Measurements from ENCODE around the gene UBLCP1. TPM values are rescaled to one million over a fixed set of nuclear protein-coding genes. Genes with fewer than 3 reads are reported as not detected.
"Not testable (repeated sequence)": the region's sequence is repeated elsewhere in the genome, so short reads cannot be mapped to it uniquely, and the experiment has no call there.

Gene UBLCP1
- total RNA-seq, 3 donors from 2014 or later (not counting 1 experiment from before 2014, with no cell fraction given) = 30.0 to 37.9 (median 32.1) TPM

DNA sequence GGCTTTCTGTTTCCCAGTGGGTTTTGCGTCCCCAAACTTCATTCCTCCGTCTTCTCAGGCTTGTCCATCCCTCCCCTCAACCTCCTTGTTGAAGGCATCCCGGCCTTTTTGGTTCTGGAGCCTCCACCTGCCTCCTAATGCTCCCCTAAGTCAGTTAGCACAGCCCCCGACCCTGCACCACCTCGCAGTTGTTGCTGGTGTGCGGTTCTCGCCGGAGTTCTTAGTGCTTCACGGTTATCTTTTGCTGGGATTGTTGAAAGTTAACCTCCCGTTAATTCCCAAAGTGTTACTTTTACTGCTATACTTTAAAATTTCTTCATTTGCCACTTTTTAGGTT is 447 bp downstream of the UBLCP1 start:
- H3K27me3 ChIP-seq (ENCODE audit: control insufficient read depth, insufficient read depth, low read length) = no peaks in the 10 kb centered on the region
- peak overlapping the region; percentile 69 for H3K4me3 ChIP-seq (ENCODE audit: low read length)
- DNase-seq = no peak
- H3K4me1 Mint-ChIP-seq = peaks cover 39 to 50% of the 10 kb centered on the region in 2 donors
- peak overlapping the region; percentile 97 to 99 for H3K27ac Mint-ChIP-seq
- peak overlapping the region; percentile 89 for H3K27ac ChIP-seq (ENCODE audit: low read length)
- H3K4me3 Mint-ChIP-seq = peak overlapping the region; percentile 98
- intact Hi-C loops (cut with micrococcal nuclease) = loop anchor here (1.0 to 2.0 kb wide), 3 partner anchors 54 to 745 kb away; partner anchors contain the start of genes RNF145 and TTC1
- peaks cover 9% of the 10 kb centered on the region for H3K4me1 ChIP-seq (ENCODE audit: control insufficient read depth, insufficient read depth, low read length)
- no peaks in the 10 kb centered on the region for H3K36me3 Mint-ChIP-seq
- H3K9me3 Mint-ChIP-seq = peaks cover 0 to 2% of the 10 kb centered on the region in 2 donors
- TF ChIP-seq, protein P1, sequence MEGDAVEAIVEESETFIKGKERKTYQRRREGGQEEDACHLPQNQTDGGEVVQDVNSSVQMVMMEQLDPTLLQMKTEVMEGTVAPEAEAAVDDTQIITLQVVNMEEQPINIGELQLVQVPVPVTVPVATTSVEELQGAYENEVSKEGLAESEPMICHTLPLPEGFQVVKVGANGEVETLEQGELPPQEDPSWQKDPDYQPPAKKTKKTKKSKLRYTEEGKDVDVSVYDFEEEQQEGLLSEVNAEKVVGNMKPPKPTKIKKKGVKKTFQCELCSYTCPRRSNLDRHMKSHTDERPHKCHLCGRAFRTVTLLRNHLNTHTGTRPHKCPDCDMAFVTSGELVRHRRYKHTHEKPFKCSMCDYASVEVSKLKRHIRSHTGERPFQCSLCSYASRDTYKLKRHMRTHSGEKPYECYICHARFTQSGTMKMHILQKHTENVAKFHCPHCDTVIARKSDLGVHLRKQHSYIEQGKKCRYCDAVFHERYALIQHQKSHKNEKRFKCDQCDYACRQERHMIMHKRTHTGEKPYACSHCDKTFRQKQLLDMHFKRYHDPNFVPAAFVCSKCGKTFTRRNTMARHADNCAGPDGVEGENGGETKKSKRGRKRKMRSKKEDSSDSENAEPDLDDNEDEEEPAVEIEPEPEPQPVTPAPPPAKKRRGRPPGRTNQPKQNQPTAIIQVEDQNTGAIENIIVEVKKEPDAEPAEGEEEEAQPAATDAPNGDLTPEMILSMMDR (IDR thresholded peaks at IDR 0.05) = no peak
- peak in 2 of 3 donors; percentile 12 to 16 for ATAC-seq
- 14% methylated on average over 9 of the region's 10 CpGs for WGBS (ENCODE audit: insufficient coverage)
- H3K36me3 ChIP-seq (ENCODE audit: control insufficient read depth, insufficient read depth, low read length) = no peaks in the 10 kb centered on the region
- H3K9me3 ChIP-seq (ENCODE audit: control insufficient read depth, insufficient read depth, low read length) = no peaks in the 10 kb centered on the region
- H3K27me3 Mint-ChIP-seq (ENCODE audit: low read depth in 2 of 2) = peaks cover 0 to 8% of the 10 kb centered on the region in 2 donors

DNA sequence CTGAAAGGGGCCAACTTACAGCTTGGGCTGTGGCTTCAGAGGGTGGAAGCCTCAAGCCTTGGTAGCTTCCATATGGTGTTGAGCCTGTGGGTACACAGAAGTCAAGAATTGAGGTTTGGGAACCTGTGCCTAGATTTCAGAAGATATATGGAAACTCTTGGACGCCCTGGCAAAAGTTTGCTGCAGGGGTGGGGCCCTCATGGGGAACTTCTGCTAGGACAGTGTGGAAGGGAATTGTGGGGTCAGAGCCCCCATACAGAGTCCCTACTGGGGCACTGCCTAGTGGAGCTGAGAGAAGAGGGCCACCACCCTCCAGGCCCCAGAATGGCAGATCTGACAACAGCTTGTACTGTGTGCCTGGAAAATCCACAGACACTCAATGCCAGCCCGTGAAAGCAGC is 3.7 kb downstream of the UBLCP1 start:
- H3K4me3 Mint-ChIP-seq; H3K27me3 ChIP-seq (ENCODE audit: control insufficient read depth, insufficient read depth, low read length); ATAC-seq; H3K9me3 ChIP-seq (ENCODE audit: control insufficient read depth, insufficient read depth, low read length); H3K4me3 ChIP-seq (ENCODE audit: low read length); H3K4me1 ChIP-seq (ENCODE audit: control insufficient read depth, insufficient read depth, low read length); H3K27ac Mint-ChIP-seq; H3K9me3 Mint-ChIP-seq; H3K27ac ChIP-seq (ENCODE audit: low read length); intact Hi-C loops (cut with micrococcal nuclease); DNase-seq; H3K27me3 Mint-ChIP-seq (ENCODE audit: low read depth in 2 of 2): not testable (repeated sequence)
- peaks cover 34 to 47% of the 10 kb centered on the region in 2 donors for H3K4me1 Mint-ChIP-seq
- 97% methylated on average over 2 of the region's 2 CpGs for WGBS (ENCODE audit: insufficient coverage)
- peaks cover 11% of the 10 kb centered on the region for H3K36me3 Mint-ChIP-seq
- peaks cover 28% of the 10 kb centered on the region for H3K36me3 ChIP-seq (ENCODE audit: control insufficient read depth, insufficient read depth, low read length)

DNA sequence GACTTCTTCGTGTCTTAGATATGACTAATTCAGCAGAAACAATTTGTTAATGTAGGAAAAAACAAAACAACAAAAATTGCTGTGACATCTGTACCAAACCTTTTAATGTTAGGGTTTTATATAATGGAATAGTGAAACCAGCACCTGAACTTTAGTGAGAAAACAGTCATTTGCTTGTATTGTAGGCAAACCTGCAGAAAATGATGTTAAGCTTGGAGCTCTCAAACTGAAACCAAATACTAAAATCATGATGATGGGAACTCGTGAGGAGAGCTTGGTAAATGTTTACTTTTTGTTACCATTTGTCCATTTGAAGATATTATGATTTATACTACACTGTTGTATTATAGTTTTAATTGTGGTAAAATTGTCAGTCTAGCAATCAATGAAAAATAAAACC is 6.6 kb downstream of the UBLCP1 start:
- intact Hi-C loops (cut with micrococcal nuclease) = no loop called here
- Mint-ChIP-seq H3K27me3 (ENCODE audit: low read depth in 2 of 2) (no peaks in the 10 kb centered on the region), H3K4me3 (no peak overlapping the region), H3K9me3 (no peaks in the 10 kb centered on the region), H3K4me1 (peaks cover 10 to 26% of the 10 kb centered on the region in 2 donors), H3K27ac (no peak overlapping the region), H3K36me3 (peaks cover 18% of the 10 kb centered on the region)
- H3K36me3 ChIP-seq (ENCODE audit: control insufficient read depth, insufficient read depth, low read length) = peaks cover 48% of the 10 kb centered on the region
- WGBS (ENCODE audit: insufficient coverage) = no CpG with 5 or more reads among the region's 2 CpGs
- ATAC-seq (no peak), DNase-seq (no peak)
- H3K9me3 ChIP-seq (ENCODE audit: control insufficient read depth, insufficient read depth, low read length) = no peaks in the 10 kb centered on the region
- no peaks in the 10 kb centered on the region for H3K27me3 ChIP-seq (ENCODE audit: control insufficient read depth, insufficient read depth, low read length)
- TF ChIP-seq, protein P1 (IDR thresholded peaks at IDR 0.05) = no peak
- no peak overlapping the region for H3K27ac ChIP-seq (ENCODE audit: low read length)
- H3K4me1 ChIP-seq (ENCODE audit: control insufficient read depth, insufficient read depth, low read length) = no peaks in the 10 kb centered on the region
- H3K4me3 ChIP-seq (ENCODE audit: low read length) = no peak overlapping the region

DNA sequence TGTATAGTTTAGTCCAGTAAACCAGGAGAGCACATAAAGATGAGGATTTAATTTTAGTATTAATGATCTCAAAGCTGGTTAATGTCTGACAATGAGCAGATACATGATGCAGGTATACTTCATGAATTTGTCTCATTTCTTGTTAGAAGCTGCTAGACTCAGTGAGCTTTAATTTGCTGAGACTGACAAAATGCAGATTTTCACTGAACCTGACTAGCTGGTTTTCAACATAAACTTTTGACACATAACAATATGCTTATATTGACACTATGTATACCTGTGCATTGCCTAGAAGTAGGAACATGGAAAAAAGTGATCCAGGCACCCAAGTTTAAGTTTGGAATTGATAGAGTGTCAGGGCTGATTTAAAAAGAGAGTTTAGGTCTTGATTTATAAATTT is 10.8 kb downstream of the UBLCP1 start:
- Mint-ChIP-seq H3K27me3 (ENCODE audit: low read depth in 2 of 2) (no peaks in the 10 kb centered on the region), H3K4me1 (peaks cover 0 to 7% of the 10 kb centered on the region in 2 donors), H3K9me3 (no peaks in the 10 kb centered on the region), H3K4me3 (no peak overlapping the region), H3K27ac (no peak overlapping the region), H3K36me3 (peaks cover 29% of the 10 kb centered on the region)
- Histone ChIP-seq H3K27ac (ENCODE audit: low read length) (no peak overlapping the region), H3K9me3 (ENCODE audit: control insufficient read depth, insufficient read depth, low read length) (no peaks in the 10 kb centered on the region), H3K36me3 (ENCODE audit: control insufficient read depth, insufficient read depth, low read length) (peaks cover 77% of the 10 kb centered on the region), H3K4me3 (ENCODE audit: low read length) (no peak overlapping the region), H3K4me1 (ENCODE audit: control insufficient read depth, insufficient read depth, low read length) (no peaks in the 10 kb centered on the region), H3K27me3 (ENCODE audit: control insufficient read depth, insufficient read depth, low read length) (no peaks in the 10 kb centered on the region)
- no peak for ATAC-seq
- no peak for DNase-seq
- TF ChIP-seq, protein P1 (IDR thresholded peaks at IDR 0.05) = no peak
- intact Hi-C loops (cut with micrococcal nuclease) = no loop called here
